ENCODE data around the gene SF3B5. TPM values are rescaled to one million over a fixed set of nuclear protein-coding genes. Genes with fewer than 3 reads are reported as not detected.
"Not testable (repeated sequence)": the region's sequence is repeated elsewhere in the genome, so short reads cannot be mapped to it uniquely, and the experiment has no call there.

Gene SF3B5
- total and polyA plus RNA-seq, 12 donors: 84.2 to 333 (median 120) TPM

GRCh38 chr6:144083172-144083571 lies 12.2 kb downstream of the SF3B5 start:
- peaks cover 0 to 17% (median 0%) of the 10 kb centered on the region in 9 donors for H3K36me3 ChIP-seq
- TF ChIP-seq, protein P1, sequence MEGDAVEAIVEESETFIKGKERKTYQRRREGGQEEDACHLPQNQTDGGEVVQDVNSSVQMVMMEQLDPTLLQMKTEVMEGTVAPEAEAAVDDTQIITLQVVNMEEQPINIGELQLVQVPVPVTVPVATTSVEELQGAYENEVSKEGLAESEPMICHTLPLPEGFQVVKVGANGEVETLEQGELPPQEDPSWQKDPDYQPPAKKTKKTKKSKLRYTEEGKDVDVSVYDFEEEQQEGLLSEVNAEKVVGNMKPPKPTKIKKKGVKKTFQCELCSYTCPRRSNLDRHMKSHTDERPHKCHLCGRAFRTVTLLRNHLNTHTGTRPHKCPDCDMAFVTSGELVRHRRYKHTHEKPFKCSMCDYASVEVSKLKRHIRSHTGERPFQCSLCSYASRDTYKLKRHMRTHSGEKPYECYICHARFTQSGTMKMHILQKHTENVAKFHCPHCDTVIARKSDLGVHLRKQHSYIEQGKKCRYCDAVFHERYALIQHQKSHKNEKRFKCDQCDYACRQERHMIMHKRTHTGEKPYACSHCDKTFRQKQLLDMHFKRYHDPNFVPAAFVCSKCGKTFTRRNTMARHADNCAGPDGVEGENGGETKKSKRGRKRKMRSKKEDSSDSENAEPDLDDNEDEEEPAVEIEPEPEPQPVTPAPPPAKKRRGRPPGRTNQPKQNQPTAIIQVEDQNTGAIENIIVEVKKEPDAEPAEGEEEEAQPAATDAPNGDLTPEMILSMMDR (IDR thresholded peaks at IDR 0.05): no peak
- no peak overlapping the region for H3K4me3 ChIP-seq
- H3K4me1 ChIP-seq: peaks cover 0 to 3% (median 0%) of the 10 kb centered on the region in 9 donors
- no peak overlapping the region for H3K27ac ChIP-seq
- WGBS, 2 donors: 77 to 87% methylated on average over 1 of the region's 1 CpG
- no peaks in the 10 kb centered on the region for H3K27me3 ChIP-seq
- DNase-seq (no peak), ATAC-seq (no peak)
- intact Hi-C loops (cut with DNase I): no loop called here
- H3K9me3 ChIP-seq: no peaks in the 10 kb centered on the region

GRCh38 chr6:144082412-144082811 lies 13.0 kb downstream of the SF3B5 start:
- ATAC-seq; intact Hi-C loops (cut with DNase I); H3K36me3 ChIP-seq; H3K27ac ChIP-seq; H3K4me1 ChIP-seq; H3K9me3 ChIP-seq; H3K27me3 ChIP-seq; H3K4me3 ChIP-seq; DNase-seq: not testable (repeated sequence)
- 0 to 96% methylated on average over 1 to 3 of the region's 3 CpGs for WGBS, 2 donors

DNA sequence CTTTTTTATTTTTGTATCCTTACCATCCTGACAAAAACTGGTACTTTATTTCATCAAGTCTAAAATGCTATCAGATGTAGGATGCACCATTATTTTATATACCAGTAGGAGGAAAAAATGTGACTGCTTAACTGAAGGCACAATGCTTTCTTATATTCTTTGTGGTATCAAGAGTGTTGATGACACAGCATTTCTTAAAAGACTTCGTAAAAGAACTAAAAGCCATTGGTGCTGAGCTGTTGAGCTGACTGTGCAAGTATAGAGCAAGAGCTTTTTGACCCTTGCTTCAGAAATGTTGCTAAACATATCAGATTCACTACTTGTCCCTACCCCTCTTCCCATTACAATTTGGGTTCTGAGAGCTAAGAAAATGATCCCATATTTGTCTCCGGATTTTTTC lies 17.5 kb downstream of the SF3B5 start:
- Histone ChIP-seq H3K27ac (no peak overlapping the region), H3K9me3 (no peaks in the 10 kb centered on the region), H3K4me3 (no peak overlapping the region), H3K27me3 (peaks cover 0 to 3% (median 0%) of the 10 kb centered on the region in 7 donors), H3K4me1 (no peaks in the 10 kb centered on the region), H3K36me3 (no peaks in the 10 kb centered on the region)
- ATAC-seq (no peak), DNase-seq (no peak)
- WGBS, 2 donors: 79 to 85% methylated on average over 2 of the region's 2 CpGs
- intact Hi-C loops (cut with DNase I): no loop called here
- TF ChIP-seq, protein P1 (IDR thresholded peaks at IDR 0.05): no peak

DNA sequence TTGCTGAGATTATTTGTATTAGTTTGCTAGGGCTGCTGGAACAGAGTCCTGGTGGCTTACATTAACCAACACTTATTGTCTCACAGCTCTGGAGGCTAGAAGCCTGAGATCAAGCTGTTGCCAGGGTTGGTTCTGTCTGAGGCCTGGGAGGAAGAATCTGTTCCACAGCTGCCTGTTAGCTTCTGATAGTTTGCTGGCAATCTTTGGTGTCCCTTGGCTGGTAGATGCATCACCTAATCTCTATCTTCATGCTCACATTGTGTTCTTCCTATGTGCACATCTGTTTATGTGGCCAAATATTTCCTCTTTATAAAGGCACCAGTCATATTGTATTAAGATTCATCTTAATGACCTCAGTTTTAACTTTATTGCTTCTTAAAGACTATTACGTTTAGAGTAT lies 19.5 kb downstream of the SF3B5 start:
- H3K27ac ChIP-seq: no peak overlapping the region
- H3K4me3 ChIP-seq: no peak overlapping the region
- no peaks in the 10 kb centered on the region for H3K4me1 ChIP-seq
- no peaks in the 10 kb centered on the region for H3K9me3 ChIP-seq
- 83 to 100% methylated on average over 1 of the region's 1 CpG for WGBS, 2 donors
- ATAC-seq (no peak), DNase-seq (no peak)
- peaks cover 0 to 6% (median 0%) of the 10 kb centered on the region in 7 donors for H3K27me3 ChIP-seq
- TF ChIP-seq, protein P1 (IDR thresholded peaks at IDR 0.05): no peak
- intact Hi-C loops (cut with DNase I): no loop called here
- no peaks in the 10 kb centered on the region for H3K36me3 ChIP-seq

GRCh38 chr6:144075187-144075586 lies 20.2 kb downstream of the SF3B5 start:
- Histone ChIP-seq H3K4me1 (no peaks in the 10 kb centered on the region), H3K4me3 (no peak overlapping the region), H3K27ac (no peak overlapping the region), H3K9me3 (no peaks in the 10 kb centered on the region), H3K36me3 (no peaks in the 10 kb centered on the region), H3K27me3 (peaks cover 0 to 6% (median 0%) of the 10 kb centered on the region in 7 donors)
- 80 to 88% methylated on average over 3 of the region's 3 CpGs for WGBS, 2 donors
- ATAC-seq: no peak
- DNase-seq: no peak
- intact Hi-C loops (cut with DNase I): no loop called here
- TF ChIP-seq, protein P1 (IDR thresholded peaks at IDR 0.05): no peak
